Panc1 (cell line): ENCODE measurements around the gene VSTM2L. TPM values are rescaled to one million over a fixed set of nuclear protein-coding genes. Genes with fewer than 3 reads are reported as not detected.

Source experiments
- ATAC-seq: fragments of 200-7000 bp; cut with Tn5 transposase; 2 replicates; pipeline ENCODE4 v1.9.1; 2020; ENCODE audit warnings: mild to moderate bottlenecking, moderate library complexity
- BruUV-seq: library from RNA; stranded (reverse); fragments of 400-500 nt; replicated peaks from 2 replicates; lab custom pipeline; 2021; lab: Mats Ljungman, UMichigan
- CTCF ChIA-PET: fragments of 300-600 bp; sonication (Branson Sonifier 250); formaldehyde crosslinking; loops from one replicate; lab custom pipeline; 2022; ENCODE audit warnings: antibody characterized with exemption; lab: Charles Lee
- POLR2A ChIA-PET: fragments of 300-600 bp; sonication (Branson Sonifier 250); formaldehyde crosslinking; loops from one replicate; lab custom pipeline; 2022; ENCODE audit warnings: antibody characterized with exemption; lab: Charles Lee
- DNase-seq: peaks from one replicate; pipeline ENCODE4 v3.0.0-alpha.2; 2010; ENCODE audit warnings: low read depth, low spot score
- H3K27ac ChIP-seq: 2 replicates; pipeline ENCODE4 v1.5.1; 2011; ENCODE audit warnings: mild to moderate bottlenecking, low read length, inconsistent platforms
- H3K27me3 ChIP-seq: fragments of 200-500 bp; sonication (Bioruptor generic); 2 replicates; pipeline ENCODE4 v1.6.0; 2014; ENCODE audit warnings: low read length, inconsistent platforms; ENCODE audit not compliant: control insufficient read depth, insufficient read depth
- H3K36me3 ChIP-seq: fragments of 200-500 bp; sonication (Bioruptor generic); 2 replicates; pipeline ENCODE4 v1.5.1; 2014; ENCODE audit warnings: inconsistent platforms, mild to moderate bottlenecking, low read length, moderate library complexity; ENCODE audit not compliant: control insufficient read depth, insufficient read depth
- H3K4me1 ChIP-seq: 2 replicates; pipeline ENCODE4 v1.5.1; 2011; ENCODE audit warnings: inconsistent platforms, mild to moderate bottlenecking, low read length, moderate library complexity; ENCODE audit not compliant: control insufficient read depth, insufficient read depth
- H3K4me3 ChIP-seq, 2 experiments: 2 replicates each; pipeline ENCODE4 v1.5.1; 2011 to 2012; ENCODE audit warnings: low read depth in 2 of 2, low read length in 2 of 2, mild to moderate bottlenecking in 2 of 2, inconsistent platforms in 1 of 2, moderate library complexity in 1 of 2
- H3K9me3 ChIP-seq: fragments of 200-500 bp; sonication (Bioruptor generic); 2 replicates; pipeline ENCODE4 v1.5.1; 2014; ENCODE audit warnings: low read depth, mild to moderate bottlenecking, inconsistent platforms, low read length, moderate library complexity; ENCODE audit not compliant: control insufficient read depth, insufficient read depth
- CTCF ChIP-seq: fragments of 450-650 bp; IDR thresholded peaks from 2 replicates; pipeline ENCODE4 v1.5.1; 2017; ENCODE audit warnings: mild to moderate bottlenecking
- POLR2AphosphoS5 ChIP-seq: IDR thresholded peaks from 2 replicates; pipeline ENCODE4 v1.6.1; 2012; ENCODE audit warnings: mild to moderate bottlenecking, low read depth, low read length, moderate library complexity
- REST ChIP-seq, 2 experiments: IDR thresholded peaks; 2 replicates each; pipeline ENCODE4 v1.6.1; 2011 to 2012; ENCODE audit warnings: low read depth in 2 of 2, control low read depth in 1 of 2, low read length in 1 of 2, mild to moderate bottlenecking in 1 of 2, moderate library complexity in 1 of 2; ENCODE audit not compliant: insufficient read depth in 1 of 2
- SIN3A ChIP-seq: IDR thresholded peaks from 2 replicates; pipeline ENCODE4 v1.6.1; 2012; ENCODE audit warnings: low read depth, mild to moderate bottlenecking, low read length, moderate library complexity, borderline replicate concordance; ENCODE audit not compliant: insufficient read depth
- TCF7L2 ChIP-seq: IDR thresholded peaks from 2 replicates; pipeline ENCODE4 v1.6.1; 2011; ENCODE audit warnings: mild to moderate bottlenecking, low read depth, low read length, inconsistent platforms
- in situ Hi-C: cut with HindIII; loops from 2 replicates; pipeline ENCODE4 v1.10.0; 2016; ENCODE audit warnings: low sequenced_read_pairs, low pct_unique_long_range_greater_than_20kb
- intact Hi-C: fragments of 100-400 bp; cut with micrococcal nuclease; formaldehyde crosslinking; loops from one replicate; pipeline ENCODE4 v1.10.0; 2022; ENCODE audit not compliant: unreplicated experiment
- total RNA-seq: library from RNA; stranded (reverse); gene quantifications from one replicate; pipeline ENCODE4 v1.2.1, GENCODE V29; 2021; ENCODE audit not compliant: unreplicated experiment

The VSTM2L gene
- total RNA-seq, 1 experiment from 2014 or later = 16.0 TPM

- TF ChIP-seq SIN3A (no peak), CTCF (no peak), POLR2AphosphoS5 (no peak), TCF7L2 (no peak), REST (IDR thresholded peaks at IDR 0.05; ENCODE audit: insufficient read depth in 1 of 2, low read depth in 2 of 2, low read length in 1 of 2) (no peak)
- Histone ChIP-seq H3K36me3 (no peaks in the 10 kb centered on the region), H3K9me3 (no peaks in the 10 kb centered on the region), H3K27ac (no peak overlapping the region), H3K4me3 (no peak overlapping the region), H3K4me1 (no peaks in the 10 kb centered on the region), H3K27me3 (no peaks in the 10 kb centered on the region)
- CTCF ChIA-PET = no interaction called here
- intact Hi-C loops = no loop called here
- in situ Hi-C loops = no loop called here
- POLR2A ChIA-PET = no interaction called here
- no TSS peak for BruUV-seq
- ATAC-seq (no peak), DNase-seq (no peak)
Measured at GRCh38 chr20:37898233-37899104, 4.5 kb upstream of the VSTM2L start.

- Histone ChIP-seq H3K4me1 (no peaks in the 10 kb centered on the region), H3K4me3 (no peak overlapping the region), H3K9me3 (no peaks in the 10 kb centered on the region), H3K36me3 (no peaks in the 10 kb centered on the region), H3K27ac (no peak overlapping the region), H3K27me3 (no peaks in the 10 kb centered on the region)
- ChIA-PET POLR2A (no interaction called here), CTCF (no interaction called here)
- intact Hi-C loops = loop anchor here (5.0 kb wide), 1 partner anchor 93 kb away; no protein-coding TSS in a partner anchor
- DNase-seq = no peak
- ATAC-seq = no peak
- in situ Hi-C loops = no loop called here
- no peak for TF ChIP-seq POLR2AphosphoS5
- TF ChIP-seq CTCF = no peak
- TF ChIP-seq REST (IDR thresholded peaks at IDR 0.05; ENCODE audit: insufficient read depth in 1 of 2, low read depth in 2 of 2, low read length in 1 of 2) = no peak
- TF ChIP-seq SIN3A = no peak
- TF ChIP-seq TCF7L2 = no peak
- BruUV-seq = no TSS peak
Measured at GRCh38 chr20:37899105-37900045, 3.6 kb upstream of the VSTM2L start.
